ENCODE data around the gene DDR2.

The DDR2 gene

DNA sequence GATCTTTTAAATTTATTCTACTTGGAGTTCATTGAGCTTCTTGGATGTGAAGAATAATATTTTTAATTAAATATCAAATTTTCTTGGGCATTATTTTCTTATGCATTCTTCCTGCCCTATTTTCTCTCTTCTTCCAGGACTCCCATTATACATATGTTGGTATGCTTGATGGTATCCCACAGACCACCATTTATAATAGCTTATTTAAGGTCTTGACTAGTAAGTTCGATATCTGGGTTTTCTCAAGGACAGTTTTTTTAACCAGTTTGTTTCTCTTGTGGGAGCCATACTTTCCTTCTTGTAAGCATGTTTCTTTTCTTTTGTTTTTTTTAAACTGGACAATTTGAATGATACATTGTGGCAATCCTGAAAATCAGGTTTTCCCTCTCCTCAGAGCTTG, 15.4 kb upstream of the DDR2 start:
- no peak for DNase-seq
- TF ChIP-seq, protein P1, sequence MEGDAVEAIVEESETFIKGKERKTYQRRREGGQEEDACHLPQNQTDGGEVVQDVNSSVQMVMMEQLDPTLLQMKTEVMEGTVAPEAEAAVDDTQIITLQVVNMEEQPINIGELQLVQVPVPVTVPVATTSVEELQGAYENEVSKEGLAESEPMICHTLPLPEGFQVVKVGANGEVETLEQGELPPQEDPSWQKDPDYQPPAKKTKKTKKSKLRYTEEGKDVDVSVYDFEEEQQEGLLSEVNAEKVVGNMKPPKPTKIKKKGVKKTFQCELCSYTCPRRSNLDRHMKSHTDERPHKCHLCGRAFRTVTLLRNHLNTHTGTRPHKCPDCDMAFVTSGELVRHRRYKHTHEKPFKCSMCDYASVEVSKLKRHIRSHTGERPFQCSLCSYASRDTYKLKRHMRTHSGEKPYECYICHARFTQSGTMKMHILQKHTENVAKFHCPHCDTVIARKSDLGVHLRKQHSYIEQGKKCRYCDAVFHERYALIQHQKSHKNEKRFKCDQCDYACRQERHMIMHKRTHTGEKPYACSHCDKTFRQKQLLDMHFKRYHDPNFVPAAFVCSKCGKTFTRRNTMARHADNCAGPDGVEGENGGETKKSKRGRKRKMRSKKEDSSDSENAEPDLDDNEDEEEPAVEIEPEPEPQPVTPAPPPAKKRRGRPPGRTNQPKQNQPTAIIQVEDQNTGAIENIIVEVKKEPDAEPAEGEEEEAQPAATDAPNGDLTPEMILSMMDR (IDR thresholded peaks at IDR 0.05; ENCODE audit: low read depth, low read length), result no peak
- H3K36me3 ChIP-seq, result no peaks in the 10 kb centered on the region
- H3K9me3 ChIP-seq, result no peaks in the 10 kb centered on the region
- no peaks in the 10 kb centered on the region for H3K27me3 ChIP-seq
- no peak overlapping the region for H3K4me3 ChIP-seq (ENCODE audit: low read depth, low read length)
- H3K4me1 ChIP-seq, result no peaks in the 10 kb centered on the region

DNA sequence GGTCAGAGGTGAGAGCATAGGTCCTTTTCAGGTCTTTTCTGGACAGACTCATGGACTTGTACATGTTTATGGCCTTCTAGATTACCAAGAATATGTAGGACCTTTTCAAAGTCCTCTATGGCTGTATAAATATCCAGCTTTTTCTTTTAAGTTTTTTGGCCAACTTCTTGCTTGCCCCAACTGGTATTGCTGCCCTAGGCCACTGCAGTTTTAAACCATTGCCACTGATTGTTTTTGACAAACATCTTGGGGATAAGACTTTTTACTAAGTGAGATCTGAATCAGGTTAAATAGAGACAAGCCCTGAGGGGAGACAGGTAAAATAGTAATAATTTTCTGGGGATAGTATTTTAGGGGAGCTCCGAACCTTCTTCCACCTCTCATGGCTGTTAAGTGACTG, 14.8 kb upstream of the DDR2 start:
- H3K4me3 ChIP-seq (ENCODE audit: low read depth, low read length), result no peak overlapping the region
- no peaks in the 10 kb centered on the region for H3K27me3 ChIP-seq
- TF ChIP-seq, protein P1 (IDR thresholded peaks at IDR 0.05; ENCODE audit: low read depth, low read length), result no peak
- H3K4me1 ChIP-seq, result no peaks in the 10 kb centered on the region
- H3K36me3 ChIP-seq, result no peaks in the 10 kb centered on the region
- H3K9me3 ChIP-seq, result no peaks in the 10 kb centered on the region
- DNase-seq, result no peak

GRCh38 chr1:162619076-162619475, 13.2 kb upstream of the DDR2 start:
- TF ChIP-seq, protein P1 (IDR thresholded peaks at IDR 0.05; ENCODE audit: low read depth, low read length), result no peak
- no peaks in the 10 kb centered on the region for H3K27me3 ChIP-seq
- H3K9me3 ChIP-seq, result no peaks in the 10 kb centered on the region
- no peaks in the 10 kb centered on the region for H3K4me1 ChIP-seq
- H3K36me3 ChIP-seq, result no peaks in the 10 kb centered on the region
- no peak overlapping the region for H3K4me3 ChIP-seq (ENCODE audit: low read depth, low read length)
- no peak for DNase-seq

GRCh38 chr1:162621256-162621655, 11.0 kb upstream of the DDR2 start:
- TF ChIP-seq, protein P1 (IDR thresholded peaks at IDR 0.05; ENCODE audit: low read depth, low read length), result no peak
- Histone ChIP-seq H3K4me1 (peaks cover 6% of the 10 kb centered on the region), H3K36me3 (no peaks in the 10 kb centered on the region), H3K4me3 (ENCODE audit: low read depth, low read length) (no peak overlapping the region), H3K27me3 (no peaks in the 10 kb centered on the region), H3K9me3 (no peaks in the 10 kb centered on the region)
- no peak for DNase-seq

DNA sequence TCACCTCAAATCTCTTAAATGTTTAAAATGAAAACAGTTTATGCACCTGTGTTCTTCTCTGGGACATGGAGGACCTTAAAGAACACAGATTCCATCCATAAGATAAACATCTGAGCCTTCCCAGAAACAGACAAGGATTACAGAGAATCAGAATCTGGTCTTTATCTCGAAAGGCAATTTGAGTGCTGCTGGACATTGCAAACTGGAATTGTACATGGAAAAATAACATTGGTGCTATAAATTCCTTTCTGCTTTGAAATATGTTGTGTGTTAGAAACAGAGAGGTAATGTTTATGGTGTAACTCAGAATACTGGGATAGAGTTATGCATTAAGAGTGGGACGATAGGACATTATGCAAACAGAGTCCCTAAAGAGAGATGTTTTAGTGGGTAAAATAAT, 6.6 kb upstream of the DDR2 start:
- Histone ChIP-seq H3K36me3 (no peaks in the 10 kb centered on the region), H3K27me3 (no peaks in the 10 kb centered on the region), H3K4me3 (ENCODE audit: low read depth, low read length) (no peak overlapping the region), H3K9me3 (no peaks in the 10 kb centered on the region), H3K4me1 (peaks cover 31% of the 10 kb centered on the region)
- no peak for DNase-seq
- TF ChIP-seq, protein P1 (IDR thresholded peaks at IDR 0.05; ENCODE audit: low read depth, low read length), result no peak

DNA sequence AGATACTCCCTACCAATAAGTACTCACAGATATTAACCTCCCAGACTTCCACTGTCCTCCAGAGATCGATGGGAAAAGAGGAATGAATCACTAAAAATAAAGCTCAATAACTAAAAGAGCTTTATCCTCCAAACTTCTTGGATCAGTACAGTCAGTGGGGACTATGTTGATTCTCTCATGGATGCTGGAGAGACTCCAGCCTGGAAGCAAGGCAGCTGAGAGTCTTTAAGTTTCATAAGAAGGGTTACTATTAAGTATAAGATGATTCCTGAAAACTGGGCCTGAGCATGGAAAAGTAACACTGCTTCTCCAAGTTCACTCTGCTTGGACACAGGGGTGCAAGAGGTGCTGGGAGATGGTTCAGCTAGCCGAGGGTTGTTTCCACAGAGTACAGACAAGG, 6.2 kb upstream of the DDR2 start:
- Histone ChIP-seq H3K4me3 (ENCODE audit: low read depth, low read length) (no peak overlapping the region), H3K4me1 (peaks cover 34% of the 10 kb centered on the region), H3K36me3 (no peaks in the 10 kb centered on the region), H3K27me3 (no peaks in the 10 kb centered on the region), H3K9me3 (no peaks in the 10 kb centered on the region)
- DNase-seq, result no peak
- TF ChIP-seq, protein P1 (IDR thresholded peaks at IDR 0.05; ENCODE audit: low read depth, low read length), result no peak

Measured in BE2C (cell line).